Measurements from ENCODE around the gene ROR2.
"Not testable (repeated sequence)": the region's sequence is repeated elsewhere in the genome, so short reads cannot be mapped to it uniquely, and the experiment has no call there.

ROR2 gene

DNA sequence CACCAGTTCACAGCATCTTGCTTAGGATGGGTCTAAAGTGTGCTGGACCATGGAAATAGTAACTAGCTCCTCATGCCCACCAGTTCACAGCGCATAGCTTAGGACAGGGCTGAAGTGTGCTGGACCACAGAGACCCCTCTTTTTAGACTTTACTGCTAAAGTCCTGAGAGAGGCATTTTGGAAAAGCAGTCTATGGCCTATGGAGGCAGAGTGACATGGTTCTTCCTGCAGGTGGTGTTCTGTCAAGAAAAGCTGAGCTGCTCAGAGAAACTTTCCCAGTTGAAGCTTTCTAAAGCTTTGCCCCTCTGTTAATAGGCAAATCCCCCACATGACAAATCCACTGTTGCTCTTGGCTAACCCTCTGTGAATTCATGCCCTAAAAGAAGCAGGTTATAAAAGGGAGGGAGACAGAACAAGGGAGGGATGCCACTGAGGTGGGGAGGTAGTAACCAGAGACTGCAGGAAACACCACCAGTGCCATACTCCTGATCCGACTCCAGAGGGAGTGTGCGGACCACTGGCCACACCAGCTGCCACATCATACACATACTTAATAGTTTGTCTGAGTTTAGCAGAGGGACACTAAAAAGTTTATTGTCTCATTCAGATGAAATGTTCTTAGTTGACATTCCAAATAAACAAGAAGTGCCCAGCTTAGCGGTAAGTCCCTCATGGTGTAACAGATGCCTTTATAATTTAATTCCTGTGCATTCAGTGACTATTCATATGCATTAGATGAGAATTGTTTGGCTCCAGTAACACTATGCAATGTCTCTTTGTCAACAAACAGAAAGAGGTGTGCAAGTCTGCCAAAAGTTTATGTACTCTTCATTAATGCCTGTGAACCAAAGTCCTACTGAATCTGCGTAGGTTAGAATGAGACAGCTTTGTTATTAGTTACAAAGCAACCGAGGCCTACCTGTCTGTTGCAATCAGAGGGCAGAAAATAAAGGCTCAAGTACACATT lies 290.2 kb downstream of the ROR2 start:
- no peak for DNase-seq

DNA sequence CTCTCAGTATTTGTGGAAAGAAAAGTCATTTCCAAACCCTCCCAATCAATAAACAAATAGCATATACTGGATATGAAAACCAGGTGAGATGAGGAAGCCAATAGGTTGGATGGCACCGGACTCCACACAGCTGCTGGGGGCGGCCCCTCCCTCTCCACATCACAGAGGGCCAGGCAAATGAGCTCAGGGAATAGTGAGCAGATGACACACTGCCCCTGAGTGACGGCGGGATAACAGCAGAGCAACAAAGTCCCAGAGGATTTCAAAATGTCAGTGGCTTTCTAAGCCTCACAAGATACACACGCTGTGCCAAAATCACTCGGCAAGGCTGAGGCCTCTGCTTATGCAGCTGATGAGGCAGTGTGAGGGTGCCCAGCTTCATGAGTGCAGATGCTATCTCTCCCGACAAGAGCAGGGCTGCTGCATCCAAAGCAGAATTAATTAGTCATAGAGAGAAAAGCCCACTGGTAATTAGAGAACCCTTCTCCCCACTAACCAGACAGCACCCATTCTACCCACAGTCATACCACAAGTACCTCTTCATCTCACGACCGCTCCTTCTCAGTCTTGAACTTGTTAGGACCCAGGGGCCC lies 291.4 kb downstream of the ROR2 start:
- no peak for DNase-seq

DNA sequence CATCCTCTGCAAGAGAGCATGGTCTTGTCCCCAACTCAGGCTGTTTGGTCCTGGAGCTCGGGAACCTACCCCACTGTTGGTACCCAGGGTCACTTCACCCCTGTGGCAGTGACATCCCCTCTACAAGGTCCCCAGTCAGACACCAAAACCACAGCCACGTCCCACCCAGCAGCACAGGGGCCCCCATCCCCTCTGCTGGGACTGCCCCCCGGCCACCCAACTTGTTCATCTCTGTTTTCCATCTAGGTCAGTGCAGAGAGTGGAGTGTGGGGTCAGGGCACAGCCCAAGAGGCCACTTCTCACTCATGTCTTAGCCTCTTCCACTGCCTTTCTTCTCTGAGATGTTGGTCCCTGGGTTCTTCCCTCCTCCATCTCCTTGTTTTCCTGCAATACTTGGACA lies 292.5 kb downstream of the ROR2 start:
- no peak for DNase-seq

DNA sequence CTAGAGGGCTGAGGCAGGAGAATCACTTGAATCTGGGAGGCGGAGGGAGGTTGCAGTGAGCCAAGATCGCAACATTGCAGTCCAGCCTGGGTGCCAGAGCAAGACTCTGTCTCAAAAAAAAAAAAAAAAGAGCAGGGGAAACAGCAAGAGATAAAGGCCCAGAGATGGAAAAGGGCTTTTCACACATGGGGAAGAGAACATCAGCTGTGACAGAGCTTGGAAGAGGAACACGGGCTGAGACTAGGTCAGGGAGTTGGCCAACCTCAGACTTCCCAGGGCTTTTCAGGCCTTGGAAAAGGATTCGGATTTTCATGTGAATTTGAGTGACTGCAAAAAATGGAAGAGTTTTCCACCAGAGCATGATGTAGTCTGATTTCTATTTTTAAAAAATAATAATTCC lies 294.4 kb downstream of the ROR2 start:
- DNase-seq: no peak

DNA sequence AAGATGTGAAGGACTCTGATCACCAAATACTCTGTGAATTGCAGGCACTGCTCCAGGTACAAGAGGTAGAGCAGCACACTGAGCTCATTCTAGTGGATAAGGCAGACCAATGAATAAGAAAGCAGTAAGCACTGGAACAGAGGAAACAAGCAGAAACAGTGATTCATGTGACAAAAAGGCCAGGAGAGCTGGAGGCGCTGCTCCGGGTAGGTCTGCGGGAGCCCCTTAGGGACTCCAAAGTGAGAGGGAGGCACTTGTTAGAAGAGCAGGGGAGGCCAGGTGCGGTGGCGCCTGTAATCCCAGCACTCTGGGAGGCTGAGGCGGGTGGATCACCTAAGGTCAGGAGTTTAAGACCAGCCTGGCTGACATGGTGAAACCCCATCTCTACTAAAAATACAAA lies 294.8 kb downstream of the ROR2 start:
- DNase-seq: no peak

DNA sequence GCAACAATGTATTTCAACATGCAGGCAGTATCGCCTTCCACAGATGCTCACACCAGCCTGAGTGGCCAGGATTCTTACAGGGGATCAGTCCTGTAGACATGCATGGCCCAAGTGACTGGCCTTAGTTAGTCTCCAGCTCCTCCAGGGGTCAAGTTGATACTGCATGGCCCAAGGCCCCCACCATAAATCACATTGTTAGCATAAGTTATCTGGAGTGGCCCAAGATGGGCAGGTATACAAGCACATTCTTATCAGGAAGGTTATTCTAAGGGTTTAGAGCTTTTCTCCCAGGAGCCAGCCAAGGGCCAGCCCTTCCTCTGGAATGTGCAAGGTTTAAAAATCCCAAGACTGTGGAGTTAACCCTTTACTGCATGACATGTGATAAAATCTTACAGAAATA lies 295.5 kb downstream of the ROR2 start:
- no peak for DNase-seq

DNA sequence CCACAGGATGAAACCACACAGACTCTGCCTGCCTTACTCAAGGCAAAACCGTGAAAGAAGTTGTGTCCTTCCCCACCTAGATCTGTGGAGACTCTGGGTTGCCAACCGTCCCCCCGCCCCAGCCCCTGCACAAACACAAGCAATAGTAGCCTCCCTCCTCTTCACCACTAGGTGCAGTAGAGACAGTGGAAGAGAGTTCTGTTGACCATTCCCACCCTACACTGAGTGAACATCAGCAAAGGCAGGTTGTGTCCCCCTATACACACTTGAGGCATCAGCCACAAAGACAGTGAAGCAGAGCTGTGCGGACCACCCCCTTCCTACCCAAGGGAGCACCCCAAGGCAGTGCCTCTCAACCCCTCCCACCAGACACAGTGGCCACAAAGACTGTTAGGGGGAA lies 302.7 kb downstream of the ROR2 start:
- DNase-seq: no peak

DNA sequence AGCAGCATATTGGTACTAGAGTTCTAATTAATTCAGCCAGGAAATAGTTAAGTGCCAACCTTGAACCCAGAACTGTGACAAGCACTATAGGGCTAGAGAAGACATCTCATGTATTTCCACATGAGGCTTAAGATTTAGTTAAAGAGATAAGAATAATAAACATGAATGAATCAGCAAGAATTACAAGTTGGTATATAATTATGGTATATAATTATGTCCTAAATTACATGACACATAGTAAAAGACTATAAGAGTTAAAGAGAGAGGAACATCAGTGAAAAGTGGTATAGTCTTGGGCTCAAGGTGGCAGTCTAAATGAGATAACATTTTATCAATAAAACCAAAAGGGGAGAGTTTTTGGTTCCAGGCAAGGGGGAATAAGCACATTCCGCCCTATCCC lies 303.3 kb downstream of the ROR2 start:
- no peak for DNase-seq

DNA sequence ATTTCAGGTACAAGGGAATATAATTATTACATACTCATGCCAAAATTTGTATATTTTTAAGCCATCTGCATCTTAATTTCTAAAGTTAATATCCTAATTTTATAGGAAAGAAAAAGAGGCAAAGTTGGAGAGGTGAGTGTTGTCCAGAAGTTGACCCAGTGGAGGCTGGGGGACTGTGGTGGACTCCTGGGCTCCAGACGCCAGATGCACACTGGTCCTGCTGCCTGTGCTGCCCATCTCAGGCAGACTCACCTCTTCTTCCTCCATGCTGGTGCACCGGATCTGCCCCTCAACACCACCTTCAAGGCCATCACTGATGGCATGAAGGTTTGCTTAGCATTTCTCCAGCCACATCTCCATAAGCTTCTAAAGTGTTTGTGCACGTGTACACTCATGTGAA lies 305.6 kb downstream of the ROR2 start:
- DNase-seq: no peak

DNA sequence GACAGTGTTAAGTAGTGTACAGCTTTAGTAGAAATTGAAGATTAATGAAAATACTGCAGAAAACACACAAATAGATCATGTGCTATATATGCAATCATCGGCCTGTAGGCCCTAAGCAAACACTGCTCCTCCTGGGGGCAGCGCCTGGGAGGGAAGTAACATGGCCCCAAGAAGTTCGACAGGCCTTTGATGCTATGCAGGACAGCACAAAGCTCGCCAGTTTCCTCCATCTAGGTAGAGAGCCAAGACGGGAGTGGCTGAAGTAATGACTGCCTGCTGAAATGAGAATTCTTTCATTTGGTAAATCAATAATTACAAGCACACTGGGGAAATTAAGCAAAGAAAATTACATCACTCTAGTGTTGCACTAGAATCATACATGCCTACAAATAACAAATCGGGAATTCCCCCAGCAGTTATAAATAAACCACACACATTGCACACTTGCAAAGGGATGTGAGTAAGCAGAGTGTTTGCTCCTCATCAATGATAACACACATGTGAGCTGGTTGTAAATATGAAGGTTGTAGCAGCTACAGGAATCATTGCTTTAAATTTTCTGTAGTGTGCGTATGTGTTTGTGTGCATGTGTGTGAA lies 306.4 kb downstream of the ROR2 start:
- no peak for DNase-seq

DNA sequence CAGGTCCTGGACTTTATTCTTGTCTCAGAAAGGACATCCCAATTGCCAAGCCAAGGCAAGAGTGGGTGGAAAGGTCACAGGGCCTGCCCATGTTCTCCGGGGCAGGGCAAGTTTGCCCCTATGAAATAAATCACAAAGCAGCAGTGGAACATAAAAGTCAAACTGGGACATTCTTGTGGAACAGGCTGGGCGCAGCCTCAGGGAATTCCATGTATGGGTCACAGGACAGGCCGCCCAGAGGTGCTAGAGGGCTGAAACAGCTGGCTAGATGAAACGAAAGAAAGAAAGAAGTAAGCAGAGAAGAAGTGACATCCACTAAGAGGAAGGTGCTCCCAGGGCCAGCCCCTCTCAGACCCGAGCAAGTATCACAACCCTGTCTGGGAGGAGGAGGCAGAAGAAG lies 307.3 kb downstream of the ROR2 start:
- no peak for DNase-seq

DNA sequence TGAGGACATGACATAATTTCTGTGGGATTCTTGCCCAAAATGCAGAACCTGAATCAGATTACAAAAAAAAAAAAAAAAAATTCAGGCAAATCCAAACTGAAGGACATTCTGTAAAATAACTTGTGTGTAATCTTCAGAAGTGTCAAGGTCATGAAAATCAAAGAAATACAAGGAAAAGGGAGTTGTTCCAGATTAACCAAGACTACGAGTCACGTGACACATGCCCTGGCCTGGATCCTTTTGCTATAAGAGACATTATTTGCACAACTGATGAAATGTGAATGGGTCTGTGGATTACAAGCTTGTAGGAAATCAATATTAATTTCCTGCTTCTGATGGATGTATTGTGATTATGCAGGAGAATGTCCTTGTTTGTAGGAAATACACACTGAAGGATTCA lies 309.6 kb downstream of the ROR2 start:
- no peak for DNase-seq

DNA sequence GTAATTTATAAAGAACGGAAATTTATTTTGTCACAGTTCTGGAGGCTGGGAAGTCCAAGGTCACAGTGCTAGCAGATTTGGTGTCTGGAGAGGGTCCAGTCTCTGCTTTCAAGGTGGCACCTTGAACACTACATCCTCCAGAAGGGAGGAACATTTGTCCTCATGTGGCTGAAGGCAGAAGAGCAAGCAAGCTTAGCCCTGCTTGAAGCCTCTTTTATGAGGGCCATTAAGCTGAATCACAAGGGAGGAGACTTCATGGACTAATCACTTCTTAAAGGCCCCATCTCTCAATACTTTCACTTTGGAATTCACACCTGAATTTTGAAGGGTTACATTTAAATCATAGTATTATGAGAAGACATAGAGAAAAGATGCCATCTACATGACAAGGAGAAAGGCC lies 311.0 kb downstream of the ROR2 start:
- no peak for DNase-seq

DNA sequence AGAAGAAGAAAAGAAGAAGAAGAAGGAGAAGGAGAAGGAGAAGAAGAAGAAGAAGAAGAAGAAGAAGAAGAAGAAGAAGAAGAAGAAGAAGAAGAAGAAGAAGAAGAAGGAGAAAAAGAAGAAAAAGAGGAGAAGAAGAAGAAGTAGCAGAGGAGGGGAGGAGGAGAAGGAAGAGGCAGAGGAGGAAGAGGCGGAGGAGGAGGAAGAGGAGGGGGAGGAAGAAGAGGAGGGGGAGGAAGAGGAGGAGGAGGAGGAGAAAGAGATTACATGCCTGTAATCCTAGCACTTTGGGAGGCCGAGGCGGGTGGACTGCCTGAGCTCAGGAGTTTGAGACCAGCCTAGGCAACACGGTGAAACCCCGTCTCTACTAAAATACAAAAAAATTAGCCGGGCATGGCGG lies 315.2 kb downstream of the ROR2 start:
- not testable (repeated sequence) for DNase-seq

DNA sequence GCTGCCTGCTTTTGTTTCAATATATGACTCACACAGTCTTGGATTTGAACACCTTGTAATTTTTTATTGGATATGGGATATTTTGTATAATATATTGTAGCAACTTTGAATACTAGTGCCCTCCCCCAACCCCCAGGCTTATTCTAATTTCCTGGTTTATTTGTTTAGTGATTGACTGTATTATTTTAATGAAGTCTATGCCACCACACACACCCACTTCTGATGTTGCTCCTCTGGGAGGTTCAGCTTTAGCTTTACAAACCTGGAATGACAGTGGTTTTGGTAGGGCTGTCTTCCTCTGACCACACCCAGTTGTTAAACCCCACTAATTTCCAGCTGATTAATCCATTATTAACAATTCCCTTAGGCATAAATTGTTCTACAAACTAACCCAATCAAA lies 320.3 kb downstream of the ROR2 start:
- DNase-seq: no peak

DNA sequence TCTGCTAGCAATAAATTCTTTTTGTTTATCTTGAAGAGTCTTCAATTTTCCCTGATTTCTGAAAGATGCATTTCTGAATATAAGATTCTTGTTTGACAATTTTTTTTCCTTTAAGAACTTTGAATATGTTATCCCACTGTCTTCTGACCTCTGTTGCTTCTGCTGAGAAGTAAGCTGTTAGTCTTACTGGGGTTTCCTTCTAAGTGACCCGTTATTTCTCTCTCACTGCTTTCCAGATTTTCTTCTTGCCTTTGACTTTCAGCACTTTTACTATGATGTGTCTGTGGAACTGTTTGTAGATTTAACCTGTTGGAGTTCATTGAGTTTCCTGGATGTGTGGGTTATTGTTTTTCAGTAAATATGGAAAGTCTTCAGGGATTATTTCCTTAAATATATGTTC lies 321.1 kb downstream of the ROR2 start:
- no peak for DNase-seq

DNA sequence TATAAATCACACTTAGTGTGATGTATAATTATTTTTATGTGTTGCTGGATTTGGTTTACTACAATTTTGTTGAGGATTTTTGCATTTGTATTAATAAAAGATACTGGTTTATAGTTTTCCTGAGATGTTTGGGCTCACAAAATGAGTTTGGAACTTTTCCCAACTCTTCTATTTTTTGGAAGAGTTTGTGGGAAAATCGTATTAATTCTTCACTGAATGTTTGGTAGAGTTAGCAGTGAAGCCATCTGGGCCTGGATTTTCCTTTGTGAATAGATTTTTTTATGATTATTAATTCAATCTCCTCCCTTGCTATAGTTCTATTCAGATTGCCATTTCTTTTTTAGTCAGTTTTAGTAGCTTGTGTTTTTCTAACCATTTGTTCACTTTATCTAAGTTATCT lies 324.7 kb downstream of the ROR2 start:
- DNase-seq: no peak

DNA sequence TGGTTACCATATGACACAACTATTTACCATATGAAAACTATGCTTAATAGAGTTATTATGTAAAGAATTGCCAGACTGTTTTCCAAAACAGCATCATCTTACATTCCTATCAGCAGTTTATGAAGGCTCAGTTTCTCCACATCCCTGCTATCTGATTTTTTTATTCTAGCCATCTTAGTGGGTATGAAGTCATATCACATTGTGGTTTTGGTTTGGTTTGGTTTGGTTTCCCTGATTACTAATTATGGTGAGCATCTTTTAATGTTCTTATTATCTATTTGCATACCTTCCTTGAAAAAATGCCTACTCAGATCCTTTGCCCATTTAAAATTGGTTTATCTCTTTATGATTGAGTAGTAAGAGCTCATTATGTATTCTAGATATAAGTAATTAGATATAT lies 327.0 kb downstream of the ROR2 start:
- DNase-seq: no peak

DNA sequence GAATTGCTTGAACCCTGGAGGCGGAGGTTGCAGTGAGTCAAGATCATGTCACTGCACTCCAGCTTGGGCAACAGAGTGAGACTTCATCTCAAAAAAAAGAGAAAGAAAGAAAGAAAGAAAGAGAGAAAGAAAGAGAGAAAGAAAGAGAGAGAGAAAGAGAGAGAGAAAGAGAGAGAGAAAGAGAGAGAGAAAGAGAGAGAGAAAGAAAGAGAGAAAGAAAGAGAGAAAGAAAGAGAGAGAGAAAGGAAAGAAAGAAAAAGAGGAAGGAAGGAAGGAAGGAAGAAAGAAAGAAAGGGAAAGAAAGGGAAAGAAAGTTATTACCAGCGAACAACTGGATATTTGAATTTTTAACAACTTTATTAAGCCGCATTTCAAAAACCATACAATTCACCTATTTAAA lies 327.9 kb downstream of the ROR2 start:
- DNase-seq: not testable (repeated sequence)

DNA sequence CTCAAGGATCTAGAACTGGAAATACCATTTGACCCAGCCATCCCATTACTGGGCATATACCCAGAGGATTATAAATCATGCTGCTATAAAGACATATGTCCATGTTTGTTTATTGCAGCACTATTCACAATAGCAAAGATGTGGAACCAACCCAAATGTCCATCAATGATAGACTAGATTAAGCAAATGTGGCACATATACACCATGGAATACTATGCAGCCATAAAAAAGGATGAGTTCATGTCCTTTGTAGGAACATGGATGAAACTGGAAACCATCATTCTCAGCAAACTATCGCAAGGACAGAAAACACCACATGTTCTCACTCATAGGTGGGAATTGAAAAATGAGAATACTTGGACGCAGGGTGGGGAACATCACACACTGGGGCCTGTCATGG lies 336.0 kb downstream of the ROR2 start:
- DNase-seq: not testable (repeated sequence)

DNA sequence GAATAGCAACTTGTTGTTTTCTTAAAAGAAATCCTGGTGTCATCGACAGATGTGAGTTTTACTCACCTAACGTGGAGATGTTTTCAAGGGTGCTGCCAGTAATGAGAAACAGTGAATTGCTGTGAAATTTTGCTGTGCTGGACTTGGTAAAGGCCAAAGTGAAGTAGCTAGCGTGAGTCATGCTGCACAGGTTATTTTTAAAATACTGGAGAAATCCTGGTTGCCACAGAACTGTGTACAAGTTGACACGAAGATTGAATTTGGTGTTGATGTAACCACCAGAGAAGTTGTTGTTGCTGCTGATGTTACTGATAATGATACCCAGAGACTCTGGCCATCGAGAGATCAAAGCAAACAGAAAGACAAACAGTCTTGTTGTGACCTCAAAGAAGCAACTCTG lies 338.4 kb downstream of the ROR2 start:
- no peak for DNase-seq

DNA sequence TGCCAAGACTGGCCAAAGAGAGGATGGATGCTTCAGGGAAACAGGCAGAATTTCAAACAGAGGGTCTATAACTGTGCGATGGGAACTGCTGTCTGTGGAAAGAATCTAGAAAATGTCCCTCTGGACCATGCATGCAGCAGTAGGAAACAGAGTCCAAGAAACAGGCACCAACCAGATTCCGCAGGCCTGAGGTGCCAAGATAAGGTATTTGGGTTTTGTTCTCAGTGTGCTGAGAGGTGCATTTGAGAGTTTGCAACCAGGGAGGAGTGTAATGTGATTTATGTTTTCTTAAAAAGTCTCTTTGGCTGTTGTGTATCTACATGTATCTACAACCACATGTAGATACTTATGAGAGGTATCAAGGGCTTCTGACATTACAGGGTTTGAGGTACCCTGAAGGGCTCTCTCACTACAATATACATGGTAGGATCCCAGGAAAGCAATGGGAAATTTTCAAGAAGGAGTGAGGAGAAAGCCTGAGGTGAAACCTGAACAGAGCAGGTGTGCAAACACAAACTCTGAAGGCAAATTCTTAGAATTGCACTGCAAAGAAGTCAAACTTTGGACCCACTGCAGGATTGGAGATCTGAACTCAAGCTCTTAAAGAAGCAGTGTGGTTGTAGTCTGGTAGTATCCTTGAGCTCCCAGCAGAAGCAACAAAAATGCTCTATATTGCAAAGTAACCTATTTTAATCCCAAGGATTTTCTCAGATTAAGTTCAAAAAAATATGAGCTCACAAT lies 343.6 kb downstream of the ROR2 start:
- DNase-seq: no peak

DNA sequence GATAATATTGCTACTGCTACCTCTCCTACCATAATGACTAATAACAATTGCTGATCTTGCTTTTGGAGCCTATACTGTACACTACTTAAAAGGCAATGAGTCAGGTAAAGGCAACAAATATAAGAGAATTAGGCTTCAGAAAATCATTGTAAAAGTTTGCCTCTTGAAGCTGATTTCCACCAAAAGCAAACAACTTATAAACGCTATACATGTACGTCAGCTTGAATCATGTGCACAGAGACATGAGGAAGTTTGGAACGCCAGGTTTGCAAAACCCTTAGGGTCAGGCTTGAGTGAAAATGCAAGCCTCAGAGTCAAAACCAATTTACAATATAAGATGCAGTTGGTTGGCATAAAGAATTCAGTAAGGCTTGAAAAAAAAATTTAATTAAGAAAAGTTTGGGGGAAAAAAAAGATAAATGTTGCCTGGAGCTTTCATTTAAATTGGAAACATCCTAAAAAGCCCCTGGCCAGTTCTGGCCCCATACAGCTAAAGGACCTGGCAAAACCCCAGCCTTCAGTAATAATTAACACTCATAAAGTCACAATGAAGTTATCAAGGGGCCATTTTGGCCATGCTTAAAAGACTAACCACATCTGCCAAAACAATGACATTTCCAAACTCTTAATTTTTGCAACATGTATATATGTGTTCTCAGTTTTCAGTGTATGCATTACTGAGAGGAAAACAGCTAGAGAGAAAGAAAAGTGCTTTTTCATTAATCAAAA lies 345.4 kb downstream of the ROR2 start:
- DNase-seq: no peak

Measured in activated CD4-positive, alpha-beta T cell treated with anti-CD3 and anti-CD28 coated beads, Interleukin-2, amount 50 U/mL, for 1 hour (primary cell).